ENCODE data around the gene OTOL1.
"Not testable (repeated sequence)": the region's sequence is repeated elsewhere in the genome, so short reads cannot be mapped to it uniquely, and the experiment has no call there.

Gene OTOL1

GRCh38 chr3:161475206-161475605 is 21.4 kb upstream of the OTOL1 start:
- Histone ChIP-seq H3K9me3 (ENCODE audit: insufficient read depth, low read length) (no peaks in the 10 kb centered on the region), H3K9me2 (replicated peaks; ENCODE audit: insufficient read depth, low read length) (no peaks in the 10 kb centered on the region), H4K20me1 (ENCODE audit: low read depth, low read length) (no peaks in the 10 kb centered on the region), H3K4me3 (ENCODE audit: insufficient read depth, low read length, poor library complexity, severe bottlenecking) (no peak overlapping the region), H3K27ac (ENCODE audit: low read depth, low read length) (no peak overlapping the region), H3F3A (ENCODE audit: insufficient read depth) (no peaks in the 10 kb centered on the region), H2AFZ (ENCODE audit: low read depth, low read length, severe bottlenecking) (no peak overlapping the region), H3K4me2 (ENCODE audit: low read depth, low read length, poor library complexity, severe bottlenecking) (no peak overlapping the region), H3K27me3 (ENCODE audit: low read length) (no peaks in the 10 kb centered on the region), H3K9ac (ENCODE audit: low read length) (no peak overlapping the region), H3K79me2 (ENCODE audit: insufficient read depth, low read length) (no peaks in the 10 kb centered on the region), H3K36me3 (ENCODE audit: low read length) (no peaks in the 10 kb centered on the region)
- TF ChIP-seq EZH2phosphoT487 (conservative IDR thresholded peaks at IDR 0.05; ENCODE audit: low read length): no peak
- TF ChIP-seq, protein P1, sequence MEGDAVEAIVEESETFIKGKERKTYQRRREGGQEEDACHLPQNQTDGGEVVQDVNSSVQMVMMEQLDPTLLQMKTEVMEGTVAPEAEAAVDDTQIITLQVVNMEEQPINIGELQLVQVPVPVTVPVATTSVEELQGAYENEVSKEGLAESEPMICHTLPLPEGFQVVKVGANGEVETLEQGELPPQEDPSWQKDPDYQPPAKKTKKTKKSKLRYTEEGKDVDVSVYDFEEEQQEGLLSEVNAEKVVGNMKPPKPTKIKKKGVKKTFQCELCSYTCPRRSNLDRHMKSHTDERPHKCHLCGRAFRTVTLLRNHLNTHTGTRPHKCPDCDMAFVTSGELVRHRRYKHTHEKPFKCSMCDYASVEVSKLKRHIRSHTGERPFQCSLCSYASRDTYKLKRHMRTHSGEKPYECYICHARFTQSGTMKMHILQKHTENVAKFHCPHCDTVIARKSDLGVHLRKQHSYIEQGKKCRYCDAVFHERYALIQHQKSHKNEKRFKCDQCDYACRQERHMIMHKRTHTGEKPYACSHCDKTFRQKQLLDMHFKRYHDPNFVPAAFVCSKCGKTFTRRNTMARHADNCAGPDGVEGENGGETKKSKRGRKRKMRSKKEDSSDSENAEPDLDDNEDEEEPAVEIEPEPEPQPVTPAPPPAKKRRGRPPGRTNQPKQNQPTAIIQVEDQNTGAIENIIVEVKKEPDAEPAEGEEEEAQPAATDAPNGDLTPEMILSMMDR (IDR thresholded peaks at IDR 0.05; ENCODE audit: insufficient read depth, low read length, poor library complexity, severe bottlenecking): no peak

- no peak for TF ChIP-seq EZH2phosphoT487 (conservative IDR thresholded peaks at IDR 0.05; ENCODE audit: low read length)
- TF ChIP-seq, protein P1 (IDR thresholded peaks at IDR 0.05; ENCODE audit: insufficient read depth, low read length, poor library complexity, severe bottlenecking): no peak
- no peaks in the 10 kb centered on the region for H3K9me2 ChIP-seq (replicated peaks; ENCODE audit: insufficient read depth, low read length)
- no peak overlapping the region for H3K9ac ChIP-seq (ENCODE audit: low read length)
- H2AFZ ChIP-seq (ENCODE audit: low read depth, low read length, severe bottlenecking): no peak overlapping the region
- no peak overlapping the region for H3K4me2 ChIP-seq (ENCODE audit: low read depth, low read length, poor library complexity, severe bottlenecking)
- H3K79me2 ChIP-seq (ENCODE audit: insufficient read depth, low read length): no peaks in the 10 kb centered on the region
- H3F3A ChIP-seq (ENCODE audit: insufficient read depth): no peaks in the 10 kb centered on the region
- H3K27me3 ChIP-seq (ENCODE audit: low read length): no peaks in the 10 kb centered on the region
- no peak overlapping the region for H3K27ac ChIP-seq (ENCODE audit: low read depth, low read length)
- no peaks in the 10 kb centered on the region for H3K36me3 ChIP-seq (ENCODE audit: low read length)
- H3K4me3 ChIP-seq (ENCODE audit: insufficient read depth, low read length, poor library complexity, severe bottlenecking): no peak overlapping the region
- H4K20me1 ChIP-seq (ENCODE audit: low read depth, low read length): no peaks in the 10 kb centered on the region
- H3K9me3 ChIP-seq (ENCODE audit: insufficient read depth, low read length): no peaks in the 10 kb centered on the region
Measured at GRCh38 chr3:161475905-161476304, 20.7 kb upstream of the OTOL1 start.

GRCh38 chr3:161484226-161484625 is 12.4 kb upstream of the OTOL1 start:
- Histone ChIP-seq H3K27me3 (ENCODE audit: low read length) (no peaks in the 10 kb centered on the region), H3K9me2 (replicated peaks; ENCODE audit: insufficient read depth, low read length) (no peaks in the 10 kb centered on the region), H3K79me2 (ENCODE audit: insufficient read depth, low read length) (no peaks in the 10 kb centered on the region), H3K9ac (ENCODE audit: low read length) (no peak overlapping the region), H3K27ac (ENCODE audit: low read depth, low read length) (no peak overlapping the region), H3K4me2 (ENCODE audit: low read depth, low read length, poor library complexity, severe bottlenecking) (no peak overlapping the region), H3K4me3 (ENCODE audit: insufficient read depth, low read length, poor library complexity, severe bottlenecking) (no peak overlapping the region), H3K36me3 (ENCODE audit: low read length) (no peaks in the 10 kb centered on the region), H3K9me3 (ENCODE audit: insufficient read depth, low read length) (no peaks in the 10 kb centered on the region), H3F3A (ENCODE audit: insufficient read depth) (no peaks in the 10 kb centered on the region), H2AFZ (ENCODE audit: low read depth, low read length, severe bottlenecking) (no peak overlapping the region), H4K20me1 (ENCODE audit: low read depth, low read length) (no peaks in the 10 kb centered on the region)
- TF ChIP-seq, protein P1 (IDR thresholded peaks at IDR 0.05; ENCODE audit: insufficient read depth, low read length, poor library complexity, severe bottlenecking): no peak
- TF ChIP-seq EZH2phosphoT487 (conservative IDR thresholded peaks at IDR 0.05; ENCODE audit: low read length): no peak

- H3K27me3 ChIP-seq (ENCODE audit: low read length); H4K20me1 ChIP-seq (ENCODE audit: low read depth, low read length): not testable (repeated sequence)
Measured at GRCh38 chr3:161488284-161488683, 8.3 kb upstream of the OTOL1 start.

More at GRCh38 chr3:161488284-161488683, 8.3 kb upstream of the OTOL1 start:
- H3K4me2 ChIP-seq (ENCODE audit: low read depth, low read length, poor library complexity, severe bottlenecking); H3K9me2 ChIP-seq (replicated peaks; ENCODE audit: insufficient read depth, low read length); H3K36me3 ChIP-seq (ENCODE audit: low read length); H3K27ac ChIP-seq (ENCODE audit: low read depth, low read length); H3K4me3 ChIP-seq (ENCODE audit: insufficient read depth, low read length, poor library complexity, severe bottlenecking); H3K79me2 ChIP-seq (ENCODE audit: insufficient read depth, low read length); H3K9me3 ChIP-seq (ENCODE audit: insufficient read depth, low read length); H2AFZ ChIP-seq (ENCODE audit: low read depth, low read length, severe bottlenecking); H3K9ac ChIP-seq (ENCODE audit: low read length); H3F3A ChIP-seq (ENCODE audit: insufficient read depth): not testable (repeated sequence)

Data from SU-DHL-6 (cell line).